H1 (cell line): ENCODE measurements around the gene CMIP. TPM values are rescaled to one million over a fixed set of nuclear protein-coding genes. Genes with fewer than 3 reads are reported as not detected.

Experiments used
- CTCF ChIA-PET: fragments of 300-600 bp; sonication (Branson Sonifier 250); formaldehyde crosslinking; loops from one replicate; lab custom pipeline; 2021; ENCODE audit not compliant: partially characterized antibody; lab: Charles Lee
- POLR2A ChIA-PET: fragments of 300-600 bp; sonication (Branson Sonifier 250); formaldehyde crosslinking; loops from one replicate; lab custom pipeline; 2021; ENCODE audit warnings: inconsistent platforms; ENCODE audit not compliant: partially characterized antibody; lab: Charles Lee
- DNase-seq, 2 experiments: peaks; one replicate each; pipeline versions ENCODE4 v3.0.0 to v3.0.0-alpha.2; 2010 to 2022; ENCODE audit warnings: low spot score in 2 of 2, low read depth in 1 of 2, mixed read lengths in 1 of 2
- FAIRE-seq: peaks from 2 replicates; lab custom pipeline; 2011; peaks lifted over from hg19 to GRCh38; lab: Jason Lieb, UNC
- H2AFZ ChIP-seq: 2 replicates; pipeline ENCODE4 v1.8.1; 2012; ENCODE audit warnings: low read length, inconsistent platforms
- H2AK5ac ChIP-seq: 2 replicates; pipeline ENCODE4 v1.6.1; 2013; ENCODE audit warnings: low read depth, low read length
- H2BK120ac ChIP-seq: replicated peaks from 2 replicates; pipeline ENCODE3; 2013; ENCODE audit warnings: low read depth, low read length, inconsistent platforms
- H2BK12ac ChIP-seq: 2 replicates; pipeline ENCODE4 v1.6.1; 2013; ENCODE audit warnings: low read depth, low read length
- H2BK15ac ChIP-seq: 2 replicates; pipeline ENCODE4 v1.6.1; 2013; ENCODE audit warnings: low read length
- H2BK20ac ChIP-seq: 2 replicates; pipeline ENCODE4 v1.6.1; 2013; ENCODE audit warnings: low read length
- H2BK5ac ChIP-seq: 2 replicates; pipeline ENCODE4 v1.6.1; 2013; ENCODE audit warnings: low read depth, low read length
- H3K14ac ChIP-seq: 2 replicates; pipeline ENCODE4 v1.6.1; 2013; ENCODE audit warnings: inconsistent platforms; ENCODE audit not compliant: insufficient read length
- H3K18ac ChIP-seq: 2 replicates; pipeline ENCODE4 v1.6.1; 2013; ENCODE audit warnings: low read length; ENCODE audit errors: extremely low read depth
- H3K23ac ChIP-seq: 2 replicates; pipeline ENCODE4 v1.6.1; 2013; ENCODE audit warnings: inconsistent platforms; ENCODE audit not compliant: insufficient read length
- H3K23me2 ChIP-seq: 2 replicates; pipeline ENCODE4 v1.6.1; 2013; ENCODE audit warnings: low read depth, low read length
- H3K27ac ChIP-seq: 2 replicates; pipeline ENCODE4 v1.6.1; 2011; ENCODE audit warnings: low read depth, low read length, inconsistent platforms
- H3K27me3 ChIP-seq, 4 experiments: replicated peaks in 1 of 4; 1 replicate in 1 of 4; 2 replicates in 3 of 4; pipeline versions ENCODE4 v1.6.1 to v1.8.1; 2011 to 2013; ENCODE audit warnings: low read length in 3 of 4, mild to moderate bottlenecking in 3 of 4, inconsistent platforms in 2 of 4, mixed read lengths in 2 of 4, moderate library complexity in 1 of 4; ENCODE audit not compliant: control insufficient read depth in 3 of 4, insufficient read depth in 3 of 4; ENCODE audit errors: extremely low read depth in 1 of 4
- H3K36me3 ChIP-seq, 4 experiments: 2 replicates each; pipeline versions ENCODE4 v1.6.1 to v1.8.1; 2011 to 2013; ENCODE audit warnings: mild to moderate bottlenecking in 4 of 4, low read length in 3 of 4, moderate library complexity in 2 of 4, control low read depth in 1 of 4, inconsistent platforms in 1 of 4; ENCODE audit not compliant: insufficient read depth in 4 of 4, control insufficient read depth in 2 of 4
- H3K4ac ChIP-seq: replicated peaks from 2 replicates; pipeline ENCODE3; 2013; ENCODE audit warnings: low read length, low read depth, mixed read lengths, inconsistent platforms; ENCODE audit not compliant: insufficient read length
- H3K4me1 ChIP-seq, 4 experiments: replicated peaks in 1 of 4; 1 replicate in 1 of 4; 2 replicates in 3 of 4; pipeline versions ENCODE4 v1.6.1 to v1.8.1; 2011 to 2013; ENCODE audit warnings: low read length in 3 of 4, inconsistent platforms in 2 of 4, mixed read lengths in 1 of 4; ENCODE audit not compliant: insufficient read depth in 4 of 4, control insufficient read depth in 3 of 4
- H3K4me2 ChIP-seq, 2 experiments: 2 replicates each; pipeline versions ENCODE4 v1.6.1 to v1.8.1; 2011 to 2013; ENCODE audit warnings: low read depth in 2 of 2, low read length in 2 of 2, control low read depth in 1 of 2, inconsistent platforms in 1 of 2, mild to moderate bottlenecking in 1 of 2; ENCODE audit not compliant: insufficient read depth in 1 of 2
- H3K4me3 ChIP-seq, 4 experiments: fragments of 200-600, 300-600 bp in 1 of 4; sonication (generic), shearing (Covaris generic), sonication (Bioruptor Twin) in 1 of 4; 2 replicates each; pipeline versions ENCODE4 v1.5.1 to v1.8.1; 2011 to 2016; ENCODE audit warnings: low read length in 4 of 4, low read depth in 3 of 4, control low read depth in 2 of 4, inconsistent platforms in 2 of 4, mild to moderate bottlenecking in 2 of 4, mixed read lengths in 1 of 4, moderate library complexity in 1 of 4; ENCODE audit not compliant: insufficient read depth in 2 of 4; ENCODE audit errors: extremely low read depth in 1 of 4
- H3K56ac ChIP-seq: replicated peaks from 2 replicates; pipeline ENCODE3; 2013; ENCODE audit warnings: low read depth, mild to moderate bottlenecking, mixed read lengths, low read length, inconsistent platforms; ENCODE audit not compliant: insufficient read length
- H3K79me1 ChIP-seq: 2 replicates; pipeline ENCODE4 v1.6.1; 2013; ENCODE audit warnings: low read depth, low read length, control low read depth
- H3K79me2 ChIP-seq, 2 experiments: 2 replicates each; pipeline versions ENCODE4 v1.6.1 to v1.8.1; 2012 to 2013; ENCODE audit warnings: low read length in 2 of 2, mild to moderate bottlenecking in 2 of 2, inconsistent platforms in 1 of 2; ENCODE audit not compliant: insufficient read depth in 2 of 2, control insufficient read depth in 1 of 2
- H3K9ac ChIP-seq, 4 experiments: replicated peaks in 1 of 4; 1 replicate in 1 of 4; 2 replicates in 3 of 4; pipeline versions ENCODE4 v1.6.1 to v1.8.1; 2011 to 2013; ENCODE audit warnings: low read depth in 3 of 4, low read length in 3 of 4, control low read depth in 2 of 4, mild to moderate bottlenecking in 2 of 4, moderate library complexity in 2 of 4, inconsistent platforms in 1 of 4; ENCODE audit errors: extremely low read depth in 1 of 4
- H3K9me3 ChIP-seq, 2 experiments: 2 replicates each; pipeline versions ENCODE4 v1.6.1 to v1.8.1; 2012 to 2013; ENCODE audit warnings: mild to moderate bottlenecking in 2 of 2, moderate library complexity in 2 of 2, control low read depth in 1 of 2, inconsistent platforms in 1 of 2, low read depth in 1 of 2, low read length in 1 of 2, mixed read lengths in 1 of 2; ENCODE audit not compliant: insufficient read depth in 2 of 2
- H4K20me1 ChIP-seq, 2 experiments: replicated peaks in 1 of 2; 2 replicates each; pipeline versions ENCODE3 to v1.8.1; 2011 to 2013; ENCODE audit warnings: inconsistent platforms in 2 of 2, low read length in 2 of 2, mild to moderate bottlenecking in 1 of 2; ENCODE audit not compliant: insufficient read depth in 2 of 2, control insufficient read depth in 1 of 2
- H4K5ac ChIP-seq: 2 replicates; pipeline ENCODE4 v1.6.1; 2013; ENCODE audit warnings: low read length, low read depth, mixed read lengths, inconsistent platforms; ENCODE audit not compliant: insufficient read length
- H4K8ac ChIP-seq: 2 replicates; pipeline ENCODE4 v1.8.0; 2013; ENCODE audit warnings: mild to moderate bottlenecking, moderate library complexity, low read length, inconsistent platforms; ENCODE audit not compliant: insufficient read depth; ENCODE audit errors: extremely low read depth
- H4K91ac ChIP-seq: replicated peaks from 2 replicates; pipeline ENCODE3; 2013; ENCODE audit warnings: low read length, mixed read lengths, inconsistent platforms; ENCODE audit not compliant: insufficient read length
- ATF2 ChIP-seq: IDR thresholded peaks from 2 replicates; pipeline ENCODE4 v1.6.1; 2012; ENCODE audit warnings: low read length, inconsistent platforms
- KDM4A ChIP-seq: IDR thresholded peaks from one replicate; pipeline ENCODE4 v1.7.1; 2012; ENCODE audit warnings: low read depth, mild to moderate bottlenecking, moderate library complexity, low read length, inconsistent platforms; ENCODE audit not compliant: severe bottlenecking
- NANOG ChIP-seq: IDR thresholded peaks from 2 replicates; pipeline ENCODE4 v1.6.1; 2011; ENCODE audit warnings: low read length, low read depth, mild to moderate bottlenecking, inconsistent platforms; ENCODE audit not compliant: insufficient read depth, poor library complexity, severe bottlenecking
- POLR2A ChIP-seq, 2 experiments: IDR thresholded peaks; 1 replicate in 1 of 2; 2 replicates in 1 of 2; pipeline ENCODE4 v1.6.1; 2011; ENCODE audit warnings: low read depth in 2 of 2, low read length in 2 of 2, mild to moderate bottlenecking in 2 of 2; ENCODE audit errors: control extremely low read depth in 1 of 2
- SP1 ChIP-seq: IDR thresholded peaks from 2 replicates; pipeline ENCODE4 v1.6.1; 2011; ENCODE audit warnings: low read depth, low read length
- SP4 ChIP-seq: IDR thresholded peaks from 2 replicates; pipeline ENCODE4 v1.6.1; 2012; ENCODE audit warnings: low read length, inconsistent platforms
- WGBS, 2 experiments: shearing (Covaris generic) in 1 of 2; methylation state at CpG; one replicate each; pipeline versions ENCODE4 v1.1.6 to v1.1.7; 2013 to 2015; ENCODE audit warnings: low lambda C conversion rate in 2 of 2, mixed read lengths in 2 of 2, inconsistent platforms in 1 of 2, low coverage in 1 of 2, missing lambda C conversion rate in 1 of 2; ENCODE audit not compliant: insufficient replicate concordance in 2 of 2, insufficient coverage in 1 of 2, insufficient read length in 1 of 2; ENCODE audit errors: extremely low coverage in 1 of 2, missing lambda C conversion rate in 1 of 2; 5-methylcytosine and 5-hydroxymethylcytosine counted together
- polyA plus RNA-seq, 7 experiments: library from polyadenylated mRNA; depleted of rRNA in 3 of 7; stranded (reverse) in 5 of 7; unstranded in 2 of 7; fragments of >200 nt in 5 of 7; fragments of 200-250 nt in 2 of 7; gene quantifications; 1 replicate in 5 of 7; 2 replicates in 1 of 7; 4 replicates in 1 of 7; pipeline versions ENCODE4 v1.2.1 to v1.2.3, GENCODE V29; 2011 to 2013; ENCODE audit warnings: missing spikeins in 2 of 7, mixed read lengths in 2 of 7
- total RNA-seq: library from RNA; stranded (reverse); fragmentation: NEBNext Ultra II Directional; extraction: Animal tissue kit (Norgen Biotek cat#: 25700); gene quantifications from 2 replicates; pipeline ENCODE4 v1.2.1, GENCODE V29; 2021
- TF ChIP-seq, protein P1 (sequence below): IDR thresholded peaks from 2 replicates; pipeline ENCODE4 v1.6.1; 2012; ENCODE audit warnings: inconsistent platforms

The CMIP gene
- total and polyA plus RNA-seq, 2 of the 8 experiments (the other 6 are each of a cell fraction or from before 2014, with no cell fraction given), result 7.9 to 53.2 TPM

GRCh38 chr16:81730090-81731051 lies 285.8 kb downstream of the CMIP start:
- CTCF ChIA-PET, result interaction anchor here (0.6 to 4.1 kb wide), 39 partner anchors 8 to 525 kb away, joined by 3 to 48 read pairs (median 4); no protein-coding TSS in a partner anchor
- WGBS, 2 experiments, result 7% methylated on average over 47 of the region's 47 CpGs; no CpG with 5 or more reads in 1 of the 2 experiments
- DNase-seq (peak; percentile 99), FAIRE-seq (peak; percentile 73)
- Histone ChIP-seq H3K4ac (no peak overlapping the region), H3K23ac (no peak overlapping the region), H2BK5ac (peak overlapping the region; percentile 40; the same call in 1 of the 2 replicates), H3K9me3 (no peaks in the 10 kb centered on the region), H3K14ac (no peak overlapping the region), H3K4me2 (peak overlapping the region; percentile 55 to 85), H4K20me1 (peaks cover 0 to 3% of the 10 kb centered on the region in 2 experiments), H3K79me2 (no peaks in the 10 kb centered on the region), H3K4me1 (peaks cover 0 to 7% (median 4%) of the 10 kb centered on the region in 4 experiments; a peak in 5 of 7 replicates), H4K91ac (no peak overlapping the region), H2AFZ (peak overlapping the region; percentile 85; the same call in 1 of the 2 replicates), H3K4me3 (peak overlapping the region; percentile 7 to 55 (median 34); a peak in 6 of 8 replicates), H4K8ac (peak overlapping the region; percentile 5; the same call in 1 of the 2 replicates), H3K56ac (no peak overlapping the region), H3K27ac (peak overlapping the region; percentile 80), H3K27me3 (no peaks in the 10 kb centered on the region), H2AK5ac (no peak overlapping the region), H3K23me2 (peaks cover 5% of the 10 kb centered on the region; the same call in 1 of the 2 replicates), H4K5ac (no peak overlapping the region), H2BK20ac (no peak overlapping the region), H3K79me1 (no peaks in the 10 kb centered on the region), H3K9ac (peak overlapping the region in 2 of 4 experiments; percentile 62 to 65; a peak in 4 of 7 replicates), H2BK120ac (no peak overlapping the region), H2BK12ac (no peak overlapping the region), H2BK15ac (no peak overlapping the region), H3K18ac (peak overlapping the region; percentile 55), H3K36me3 (no peaks in the 10 kb centered on the region)
- POLR2A ChIA-PET, result interaction anchor here (0.7 to 2.1 kb wide), 12 partner anchors 10 to 344 kb away, joined by 3 to 11 read pairs (median 3); partner anchors contain the start of gene CMIP
- TF ChIP-seq, protein P1, sequence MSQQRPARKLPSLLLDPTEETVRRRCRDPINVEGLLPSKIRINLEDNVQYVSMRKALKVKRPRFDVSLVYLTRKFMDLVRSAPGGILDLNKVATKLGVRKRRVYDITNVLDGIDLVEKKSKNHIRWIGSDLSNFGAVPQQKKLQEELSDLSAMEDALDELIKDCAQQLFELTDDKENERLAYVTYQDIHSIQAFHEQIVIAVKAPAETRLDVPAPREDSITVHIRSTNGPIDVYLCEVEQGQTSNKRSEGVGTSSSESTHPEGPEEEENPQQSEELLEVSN, result peak; percentile 99
- TF ChIP-seq SP4, result no peak
- peak; percentile 56; the same call in 1 of the 2 replicates for TF ChIP-seq SP1
- TF ChIP-seq NANOG, result peak; percentile 86
- TF ChIP-seq KDM4A, result peak; percentile 25
- TF ChIP-seq POLR2A (IDR thresholded peaks at IDR 0.05; ENCODE audit: control extremely low read depth in 1 of 2, low read depth in 2 of 2, low read length in 2 of 2), result peak in 1 of 2 experiments; percentile 67; a peak in 2 of 3 replicates
- TF ChIP-seq ATF2, result no peak
